Activated naive CD8-positive, alpha-beta T cell treated with anti-CD3 and anti-CD28 coated beads, Interleukin-2, amount 50 U/mL, for 24 hours (primary cell): Measurements from ENCODE around the gene KBTBD3.

Experiments used
- ATAC-seq: fragments of 150-1000 bp; cut with Tn5 transposase; one replicate; pipeline ENCODE4 v1.10.0; 2021
- DNase-seq: peaks from one replicate; pipeline ENCODE4 v3.0.0; 2021
- H3K27ac Mint-ChIP-seq: one replicate; pipeline ENCODE4 v1.8.0; 2021; ENCODE audit warnings: mild to moderate bottlenecking, mixed read lengths
- H3K27me3 Mint-ChIP-seq: one replicate; pipeline ENCODE4 v1.8.0; 2021; ENCODE audit warnings: mixed read lengths
- H3K36me3 Mint-ChIP-seq: one replicate; pipeline ENCODE4 v1.8.0; 2021; ENCODE audit warnings: low read depth, mixed read lengths
- H3K4me1 Mint-ChIP-seq: one replicate; pipeline ENCODE4 v1.8.0; 2021; ENCODE audit warnings: mixed read lengths
- H3K4me3 Mint-ChIP-seq: one replicate; pipeline ENCODE4 v1.8.0; 2021; ENCODE audit warnings: mild to moderate bottlenecking, moderate library complexity, mixed read lengths
- H3K9me3 Mint-ChIP-seq: one replicate; pipeline ENCODE4 v1.8.0; 2021; ENCODE audit warnings: mixed read lengths

The KBTBD3 gene

GRCh38 chr11:106001304-106002012 lies 75.7 kb downstream of the KBTBD3 start:
- Mint-ChIP-seq H3K9me3 (peaks cover 45% of the 10 kb centered on the region), H3K36me3 (peaks cover 69% of the 10 kb centered on the region), H3K4me1 (no peaks in the 10 kb centered on the region), H3K27ac (no peak overlapping the region), H3K4me3 (no peak overlapping the region), H3K27me3 (no peaks in the 10 kb centered on the region)
- no peak for DNase-seq
- ATAC-seq, result no peak
